Transverse colon (tissue), 4 donors: ENCODE results near the gene TUB. TPM values are rescaled to one million over a fixed set of nuclear protein-coding genes. Genes with fewer than 3 reads are reported as not detected.

ENCODE experiments used
- DNase-seq: peaks from one replicate; pipeline ENCODE4 v3.0.0-alpha.2; 2019
- H3K27ac ChIP-seq, 4 donors: fragments of 200-600 bp; sonication (generic); 2 replicates each; pipeline ENCODE4 v1.5.1; 2016 to 2018; ENCODE audit warnings: inconsistent platforms in 4 of 4
- H3K27me3 ChIP-seq: fragments of 200-600 bp; sonication (generic); 2 replicates; pipeline ENCODE4 v1.5.1; 2017; ENCODE audit warnings: inconsistent platforms
- H3K36me3 ChIP-seq, 4 donors: fragments of 200-600 bp; sonication (generic); 2 replicates each; pipeline ENCODE4 v1.5.1; 2017 to 2019; ENCODE audit warnings: inconsistent platforms in 4 of 4
- H3K4me1 ChIP-seq, 4 donors: fragments of 200-600 bp; sonication (generic); 2 replicates each; pipeline ENCODE4 v1.5.1; 2017 to 2020; ENCODE audit warnings: inconsistent platforms in 4 of 4
- H3K4me3 ChIP-seq, 4 donors: fragments of 200-600 bp; sonication (generic); 1 replicate in 1 of 4; 2 replicates in 3 of 4; pipeline versions ENCODE4 v1.5.1 to v1.6.1; 2017 to 2019; ENCODE audit warnings: inconsistent platforms in 4 of 4
- H3K9me3 ChIP-seq, 2 donors: fragments of 200-600 bp; sonication (generic); 2 replicates each; pipeline ENCODE4 v1.5.1; 2017 to 2019; ENCODE audit warnings: inconsistent platforms in 2 of 2
- EP300 ChIP-seq: sonication (generic); formaldehyde crosslinking; IDR thresholded peaks from one replicate; pipeline ENCODE4 v1.6.1; 2017; ENCODE audit warnings: antibody characterized with exemption, low read depth
- POLR2A ChIP-seq: fragments of 450-650 bp; IDR thresholded peaks from one replicate; pipeline ENCODE4 v1.6.1; 2016; ENCODE audit warnings: antibody characterized with exemption, mild to moderate bottlenecking, moderate library complexity
- POLR2AphosphoS5 ChIP-seq, 3 donors: sonication (generic); formaldehyde crosslinking; IDR thresholded peaks; one replicate each; pipeline ENCODE4 v1.6.1; 2016; ENCODE audit warnings: antibody characterized with exemption in 3 of 3
- WGBS, 2 donors: methylation state at CpG; one replicate each; pipeline ENCODE4 v1.1.5; 2018; ENCODE audit warnings: low coverage in 1 of 2; 5-methylcytosine and 5-hydroxymethylcytosine counted together
- in situ Hi-C, 4 donors: fragments of 200-750 bp; cut with MboI; loops; one replicate each; pipeline versions ENCODE4 v1.15.0 to v1.15.1; 2017; ENCODE audit warnings: low sequenced_read_pairs in 3 of 4, low pct_ligation_motif_present in 1 of 4, low pct_unique_long_range_greater_than_20kb in 1 of 4
- intact Hi-C: fragments of 100-400 bp; cut with DNase I; formaldehyde crosslinking; loops from one replicate; pipeline ENCODE4 v1.15.1; 2023; ENCODE audit warnings: low total_unique reads
- total RNA-seq, 4 donors: library from RNA; depleted of rRNA; stranded (reverse); fragments of >200 nt; gene quantifications; one replicate each; pipeline ENCODE4 v1.1.0, GENCODE V29; 2016
- TF ChIP-seq, protein P1 (sequence below), 5 experiments: fragments of 200-600 bp in 3 of 5; fragments of 450-650 bp in 2 of 5; sonication (generic) in 3 of 5; IDR thresholded peaks; 1 replicate in 2 of 5; 2 replicates in 3 of 5; pipeline ENCODE4 v1.5.1; 2016 to 2017; ENCODE audit warnings: antibody characterized with exemption in 5 of 5, inconsistent platforms in 3 of 5, mild to moderate bottlenecking in 2 of 5, moderate library complexity in 1 of 5

The TUB gene
- total RNA-seq, 4 donors from 2014 or later, result 1.00 to 7.1 (median 2.6) TPM

DNA sequence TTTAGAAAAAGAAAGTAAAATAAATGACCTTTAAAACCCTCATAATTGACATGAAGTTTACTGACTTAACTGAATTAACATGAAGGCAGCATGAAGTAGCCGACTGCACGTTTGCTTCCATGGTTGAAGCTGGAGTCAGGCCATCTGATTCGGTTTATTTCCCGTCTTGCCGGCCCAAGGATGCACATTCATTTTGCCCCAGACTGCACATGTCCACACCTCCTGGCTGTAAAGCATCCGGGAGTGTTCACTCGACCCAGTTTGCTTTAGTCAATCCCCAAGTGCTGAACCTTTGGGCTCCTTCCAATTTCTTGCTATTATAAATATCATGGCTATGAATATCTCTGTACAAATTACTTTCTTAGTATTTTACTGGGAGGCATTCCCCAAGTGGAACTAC, 17.7 kb upstream of the TUB start:
- Histone ChIP-seq H3K4me3 (no peak overlapping the region), H3K9me3 (no peaks in the 10 kb centered on the region), H3K36me3 (no peaks in the 10 kb centered on the region), H3K4me1 (peaks cover 0 to 15% (median 4%) of the 10 kb centered on the region in 4 donors), H3K27me3 (no peaks in the 10 kb centered on the region), H3K27ac (peak overlapping the region; percentile 30 to 68 (median 59))
- in situ Hi-C loops (no loop called here), intact Hi-C loops (no loop called here)
- TF ChIP-seq EP300 (no peak), POLR2A (no peak), POLR2AphosphoS5 (IDR thresholded peaks at IDR 0.05) (no peak)
- TF ChIP-seq, protein P1, sequence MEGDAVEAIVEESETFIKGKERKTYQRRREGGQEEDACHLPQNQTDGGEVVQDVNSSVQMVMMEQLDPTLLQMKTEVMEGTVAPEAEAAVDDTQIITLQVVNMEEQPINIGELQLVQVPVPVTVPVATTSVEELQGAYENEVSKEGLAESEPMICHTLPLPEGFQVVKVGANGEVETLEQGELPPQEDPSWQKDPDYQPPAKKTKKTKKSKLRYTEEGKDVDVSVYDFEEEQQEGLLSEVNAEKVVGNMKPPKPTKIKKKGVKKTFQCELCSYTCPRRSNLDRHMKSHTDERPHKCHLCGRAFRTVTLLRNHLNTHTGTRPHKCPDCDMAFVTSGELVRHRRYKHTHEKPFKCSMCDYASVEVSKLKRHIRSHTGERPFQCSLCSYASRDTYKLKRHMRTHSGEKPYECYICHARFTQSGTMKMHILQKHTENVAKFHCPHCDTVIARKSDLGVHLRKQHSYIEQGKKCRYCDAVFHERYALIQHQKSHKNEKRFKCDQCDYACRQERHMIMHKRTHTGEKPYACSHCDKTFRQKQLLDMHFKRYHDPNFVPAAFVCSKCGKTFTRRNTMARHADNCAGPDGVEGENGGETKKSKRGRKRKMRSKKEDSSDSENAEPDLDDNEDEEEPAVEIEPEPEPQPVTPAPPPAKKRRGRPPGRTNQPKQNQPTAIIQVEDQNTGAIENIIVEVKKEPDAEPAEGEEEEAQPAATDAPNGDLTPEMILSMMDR (IDR thresholded peaks at IDR 0.05), result no peak
- DNase-seq, result no peak
- 43 to 44% methylated on average over 7 of the region's 7 CpGs for WGBS, 2 donors

DNA sequence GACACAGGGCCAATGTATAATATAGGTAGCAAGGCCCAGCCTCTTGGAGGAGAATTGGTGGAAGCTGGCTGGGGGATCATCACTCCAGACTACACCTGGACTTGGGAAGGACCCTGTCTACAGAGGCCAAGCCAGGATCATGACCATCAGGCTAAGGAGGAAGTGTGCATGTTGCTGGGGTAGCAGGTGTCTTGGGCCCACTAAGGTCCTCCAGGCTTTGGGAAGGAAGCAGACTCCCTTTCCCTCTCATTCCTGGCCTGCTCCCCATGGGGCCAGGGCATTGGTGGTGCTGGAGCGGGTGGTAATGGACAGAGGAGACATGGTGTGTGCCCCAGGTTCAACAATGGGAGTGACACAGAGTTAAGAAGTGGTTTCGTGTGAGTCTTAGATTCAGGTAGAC, 16.0 kb upstream of the TUB start:
- intact Hi-C loops (no loop called here), in situ Hi-C loops (no loop called here)
- H3K4me1 ChIP-seq, result peaks cover 0 to 30% (median 11%) of the 10 kb centered on the region in 4 donors
- H3K27ac ChIP-seq, result no peak overlapping the region
- 90% methylated on average over 2 of the region's 2 CpGs; no CpG with 5 or more reads in 1 of the 2 donors for WGBS, 2 donors
- no peaks in the 10 kb centered on the region for H3K27me3 ChIP-seq
- TF ChIP-seq POLR2A (no peak), POLR2AphosphoS5 (IDR thresholded peaks at IDR 0.05) (no peak), EP300 (no peak)
- TF ChIP-seq, protein P1 (IDR thresholded peaks at IDR 0.05), result no peak
- no peak for DNase-seq
- H3K36me3 ChIP-seq, result no peaks in the 10 kb centered on the region
- H3K9me3 ChIP-seq, result no peaks in the 10 kb centered on the region
- no peak overlapping the region for H3K4me3 ChIP-seq

DNA sequence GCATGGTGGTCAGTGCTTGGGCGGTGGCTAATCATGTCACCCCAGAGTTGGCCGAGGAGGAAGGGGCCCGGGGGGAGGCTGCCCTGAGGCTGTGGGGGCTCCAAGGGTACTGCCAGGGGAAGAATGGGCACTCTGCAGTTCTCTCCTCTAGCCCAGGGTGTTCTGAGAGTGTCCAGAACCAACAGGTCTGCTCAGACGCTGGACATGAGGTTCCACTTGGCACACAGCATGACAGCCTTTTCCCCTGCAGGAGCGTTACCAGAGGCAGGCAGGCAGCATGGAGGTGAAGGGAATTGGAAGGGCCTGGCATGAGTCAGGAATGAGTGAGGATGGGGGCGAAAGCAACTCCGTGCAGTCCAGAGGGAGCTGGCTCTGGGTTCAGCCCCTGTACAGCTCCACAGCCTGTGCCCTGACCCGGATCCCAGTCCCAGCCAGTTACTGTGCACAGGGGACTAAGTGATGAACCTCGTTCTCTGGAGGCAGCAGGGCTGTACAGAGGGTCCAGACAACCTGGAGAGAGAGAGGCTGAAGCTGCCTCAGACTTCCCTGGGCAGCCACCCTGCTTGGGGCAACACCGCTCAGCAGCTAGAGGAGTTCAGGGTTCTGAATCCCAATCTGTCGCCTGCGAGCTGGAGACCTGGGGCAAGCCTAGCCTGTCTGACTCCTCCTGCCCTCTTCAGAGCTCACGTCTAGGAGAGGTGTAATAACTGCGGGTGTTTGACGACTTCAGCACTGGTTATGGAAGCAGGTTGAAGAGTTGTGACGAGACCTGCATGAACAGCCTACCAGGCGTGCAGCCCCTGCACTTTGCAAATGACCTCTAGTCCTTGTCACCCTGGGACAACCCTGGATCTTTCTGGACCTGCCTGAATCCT, 14.7 kb upstream of the TUB start:
- no peaks in the 10 kb centered on the region for H3K9me3 ChIP-seq
- H3K4me3 ChIP-seq, result no peak overlapping the region
- H3K4me1 ChIP-seq, result peaks cover 0 to 30% (median 11%) of the 10 kb centered on the region in 4 donors
- TF ChIP-seq POLR2AphosphoS5 (IDR thresholded peaks at IDR 0.05) (peak in 1 of 3 donors; percentile 14), POLR2A (no peak), EP300 (no peak)
- TF ChIP-seq, protein P1 (IDR thresholded peaks at IDR 0.05), result no peak
- H3K27ac ChIP-seq, result peak overlapping the region in 1 of 4 donors; percentile 1
- H3K36me3 ChIP-seq, result no peaks in the 10 kb centered on the region
- in situ Hi-C loops (no loop called here), intact Hi-C loops (no loop called here)
- H3K27me3 ChIP-seq, result no peaks in the 10 kb centered on the region
- 75% methylated on average over 17 of the region's 17 CpGs; no CpG with 5 or more reads in 1 of the 2 donors for WGBS, 2 donors
- no peak for DNase-seq

DNA sequence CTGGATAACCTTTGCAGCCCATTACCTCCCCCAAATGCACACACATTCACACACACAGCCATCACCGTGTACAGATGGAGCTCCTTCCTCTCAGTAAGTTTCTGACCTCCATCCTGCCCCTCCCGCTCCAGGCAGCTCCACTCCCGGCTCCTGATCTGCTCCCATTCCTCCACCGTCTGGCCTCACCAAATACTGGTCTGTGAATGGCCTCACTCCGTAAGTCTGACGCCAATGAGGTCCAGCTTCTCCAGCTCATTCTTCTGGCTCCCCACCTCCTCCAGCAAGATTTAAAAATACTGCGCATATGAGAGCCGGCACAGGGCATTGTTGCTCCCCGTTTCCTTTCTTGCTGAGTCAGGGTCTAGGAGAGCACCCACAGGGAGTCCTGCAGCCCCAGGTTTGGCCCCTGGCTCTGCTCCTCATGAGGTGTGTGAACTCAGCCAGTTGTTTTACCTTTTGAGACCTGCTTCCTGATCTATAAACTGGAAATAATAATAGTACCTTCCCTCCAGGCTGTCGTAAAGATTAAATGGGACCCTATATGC, 14.0 kb upstream of the TUB start:
- peak overlapping the region in 1 of 4 donors; percentile 1 for H3K27ac ChIP-seq
- H3K4me3 ChIP-seq, result no peak overlapping the region
- TF ChIP-seq EP300, result no peak
- TF ChIP-seq POLR2A, result no peak
- TF ChIP-seq, protein P1 (IDR thresholded peaks at IDR 0.05), result no peak
- no peak for TF ChIP-seq POLR2AphosphoS5 (IDR thresholded peaks at IDR 0.05)
- in situ Hi-C loops, result no loop called here
- no peak for DNase-seq
- peaks cover 0 to 30% (median 11%) of the 10 kb centered on the region in 4 donors for H3K4me1 ChIP-seq
- no peaks in the 10 kb centered on the region for H3K27me3 ChIP-seq
- no peaks in the 10 kb centered on the region for H3K36me3 ChIP-seq
- intact Hi-C loops, result no loop called here
- WGBS, 2 donors, result 67 to 68% methylated on average over 4 to 10 of the region's 10 CpGs
- no peaks in the 10 kb centered on the region for H3K9me3 ChIP-seq
